IPS-20b (cell line): ENCODE data around the gene ACP7.
"Not testable (repeated sequence)": the region's sequence is repeated elsewhere in the genome, so short reads cannot be mapped to it uniquely, and the experiment has no call there.

Source experiments
- H3K27ac ChIP-seq: one replicate; pipeline ENCODE4 v1.5.1; 2013; ENCODE audit warnings: low read length
- H3K27me3 ChIP-seq: 2 replicates; pipeline ENCODE4 v1.6.1; 2013; ENCODE audit warnings: mild to moderate bottlenecking, low read length, inconsistent platforms; ENCODE audit not compliant: insufficient read depth
- H3K36me3 ChIP-seq: 2 replicates; pipeline ENCODE4 v1.6.1; 2013; ENCODE audit warnings: low read depth, mild to moderate bottlenecking, inconsistent platforms, low read length, moderate library complexity; ENCODE audit not compliant: insufficient read depth
- H3K4me1 ChIP-seq: 2 replicates; pipeline ENCODE4 v1.6.1; 2013; ENCODE audit warnings: mild to moderate bottlenecking, control low read depth, inconsistent platforms, low read length, moderate library complexity; ENCODE audit not compliant: insufficient read depth
- H3K4me3 ChIP-seq: 2 replicates; pipeline ENCODE4 v1.5.1; 2013; ENCODE audit warnings: mild to moderate bottlenecking, low read length, inconsistent platforms
- H3K9ac ChIP-seq: 2 replicates; pipeline ENCODE4 v1.6.1; 2013; ENCODE audit warnings: low read depth, mild to moderate bottlenecking, inconsistent platforms, low read length, moderate library complexity
- H3K9me3 ChIP-seq: 2 replicates; pipeline ENCODE4 v1.6.1; 2013; ENCODE audit warnings: mild to moderate bottlenecking, low read depth, low read length, inconsistent platforms; ENCODE audit not compliant: insufficient read depth

ACP7 gene

DNA sequence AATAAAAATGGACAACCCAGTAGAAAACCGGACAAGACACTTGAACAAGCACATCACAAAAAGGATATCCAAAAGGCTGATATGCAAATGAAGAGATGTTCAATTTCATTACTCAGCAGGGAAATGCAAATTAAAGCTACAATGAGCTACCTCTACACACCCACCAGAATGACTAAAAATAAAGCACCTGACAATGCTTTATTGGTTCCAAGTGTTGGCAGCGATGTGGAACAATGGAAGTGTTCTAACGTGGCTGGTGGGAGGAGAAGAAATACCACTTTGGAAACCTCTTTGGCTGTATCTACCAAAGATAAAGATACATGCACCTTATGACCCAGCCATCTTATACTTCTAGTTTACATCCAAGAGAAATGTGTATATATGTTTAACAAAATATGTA lies 3.7 kb upstream of the ACP7 start:
- Histone ChIP-seq H3K27ac (no peak overlapping the region), H3K36me3 (no peaks in the 10 kb centered on the region)

DNA sequence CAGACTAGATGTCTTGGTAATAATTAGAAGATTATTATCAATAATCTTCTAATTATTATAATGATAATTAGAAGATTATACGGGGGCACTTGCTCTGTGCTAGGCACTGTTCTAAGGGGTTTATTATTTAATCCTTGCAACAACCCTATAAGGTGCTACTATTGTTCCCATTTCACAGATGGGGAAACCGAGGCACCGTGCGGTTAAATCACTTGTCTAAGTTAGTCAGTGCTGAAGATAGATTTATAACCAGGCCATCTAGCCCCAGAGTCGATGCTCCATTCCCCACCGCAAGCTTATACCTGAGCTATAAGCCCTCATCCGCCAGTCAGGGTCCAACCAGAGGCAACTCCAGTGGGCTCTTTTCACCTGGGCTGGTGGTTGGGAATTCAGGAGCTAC lies 2.0 kb upstream of the ACP7 start:
- no peaks in the 10 kb centered on the region for H3K9me3 ChIP-seq
- H3K4me3 ChIP-seq = no peak overlapping the region
- H3K27me3 ChIP-seq = peaks cover 49% of the 10 kb centered on the region
- no peak overlapping the region for H3K27ac ChIP-seq
- peaks cover 8% of the 10 kb centered on the region; the same call in 1 of the 2 replicates for H3K4me1 ChIP-seq
- H3K36me3 ChIP-seq = no peaks in the 10 kb centered on the region
- no peak overlapping the region for H3K9ac ChIP-seq

More for the DNA sequence above, 3.7 kb upstream of the ACP7 start:
- Histone ChIP-seq H3K4me1 (peaks cover 8% of the 10 kb centered on the region; the same call in 1 of the 2 replicates), H3K9ac (no peak overlapping the region), H3K27me3 (peaks cover 39% of the 10 kb centered on the region), H3K9me3 (no peaks in the 10 kb centered on the region), H3K4me3 (no peak overlapping the region)

DNA sequence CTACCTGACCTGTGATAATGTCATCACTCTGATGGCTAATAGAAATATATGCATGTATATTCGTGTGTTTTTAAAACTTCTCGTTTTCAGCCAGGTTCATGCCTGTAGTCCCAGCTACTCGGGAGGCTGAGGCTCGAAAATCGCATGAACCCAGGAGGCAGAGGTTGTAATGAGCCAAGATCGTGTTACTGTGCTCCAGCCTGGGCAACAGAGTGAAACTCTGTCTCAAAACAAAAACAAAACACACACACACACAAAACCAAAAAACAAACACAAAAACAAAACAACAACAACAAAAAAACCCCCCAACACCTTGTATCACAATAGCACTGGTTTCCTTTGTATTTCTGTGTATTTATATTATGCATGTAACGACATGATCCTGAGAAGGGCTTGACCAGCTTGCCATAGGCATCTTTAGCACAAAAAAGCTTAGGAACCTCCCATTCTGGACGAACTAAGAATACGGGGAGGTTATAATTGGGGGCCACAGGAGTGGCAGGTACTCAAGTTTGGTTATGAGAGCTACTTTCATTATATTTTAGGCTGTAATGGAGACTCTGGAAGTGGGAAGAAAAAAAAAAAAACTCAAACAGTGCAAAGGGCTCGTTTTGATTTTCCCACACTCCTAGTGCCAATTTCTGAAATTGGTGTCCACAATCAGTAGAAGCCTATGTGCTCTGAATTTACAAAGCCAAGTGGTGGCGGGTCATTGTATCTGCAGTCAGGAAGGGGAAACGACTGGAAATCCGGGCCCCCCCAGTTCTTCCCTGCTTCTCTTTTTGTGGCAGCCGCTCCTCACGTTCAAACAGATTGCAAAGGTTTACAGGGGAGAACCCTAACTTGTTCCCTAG lies 1.2 kb upstream of the ACP7 start:
- Histone ChIP-seq H3K9ac (no peak overlapping the region), H3K27me3 (peaks cover 49% of the 10 kb centered on the region), H3K4me3 (peak overlapping the region; percentile 72; the same call in 1 of the 2 replicates), H3K9me3 (no peaks in the 10 kb centered on the region), H3K27ac (no peak overlapping the region), H3K4me1 (peaks cover 8% of the 10 kb centered on the region; the same call in 1 of the 2 replicates), H3K36me3 (no peaks in the 10 kb centered on the region)

DNA sequence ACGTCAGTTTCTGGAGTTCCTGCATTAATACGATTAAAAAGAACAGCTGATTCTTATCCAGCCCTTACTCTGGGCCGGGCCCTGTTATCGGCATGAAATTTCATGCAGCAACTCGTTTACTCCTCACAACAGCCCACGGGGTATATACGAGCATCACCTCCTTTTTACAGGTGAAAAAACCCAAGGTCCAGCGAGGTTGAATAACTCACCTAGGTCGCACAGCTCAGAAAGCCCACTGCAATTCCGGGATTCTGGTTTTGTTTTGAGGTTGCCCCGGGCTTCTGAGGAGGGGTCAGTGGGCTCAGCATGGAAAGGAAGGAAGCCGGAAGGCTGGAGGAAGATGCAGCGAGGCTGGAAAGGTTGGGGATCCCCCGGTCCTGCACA lies 577 bp upstream of the ACP7 start:
- Histone ChIP-seq H3K9me3 (no peaks in the 10 kb centered on the region), H3K27ac (no peak overlapping the region), H3K4me1 (peaks cover 8% of the 10 kb centered on the region; the same call in 1 of the 2 replicates), H3K9ac (no peak overlapping the region), H3K27me3 (peaks cover 49% of the 10 kb centered on the region), H3K4me3 (peak overlapping the region; percentile 72), H3K36me3 (no peaks in the 10 kb centered on the region)

DNA sequence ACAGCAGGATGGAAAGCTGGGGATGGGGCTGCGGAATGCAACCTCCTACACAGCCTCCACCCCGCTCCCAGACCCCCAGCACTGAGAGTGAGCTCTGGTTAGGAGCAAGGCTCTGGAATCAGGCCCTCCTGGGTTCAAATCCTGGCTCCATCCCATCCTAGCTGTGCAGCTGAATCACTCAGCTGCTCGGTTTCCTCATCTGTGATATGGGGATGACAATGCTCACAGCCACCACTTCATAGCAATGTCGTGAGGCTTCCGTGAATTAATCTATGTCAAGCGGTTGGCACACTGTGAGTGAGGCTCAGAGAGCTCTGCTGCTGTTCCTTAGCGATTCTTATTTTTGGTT lies 538 bp downstream of the ACP7 start:
- H3K9ac ChIP-seq = no peak overlapping the region
- H3K4me3 ChIP-seq = peak overlapping the region; percentile 63; the same call in 1 of the 2 replicates

DNA sequence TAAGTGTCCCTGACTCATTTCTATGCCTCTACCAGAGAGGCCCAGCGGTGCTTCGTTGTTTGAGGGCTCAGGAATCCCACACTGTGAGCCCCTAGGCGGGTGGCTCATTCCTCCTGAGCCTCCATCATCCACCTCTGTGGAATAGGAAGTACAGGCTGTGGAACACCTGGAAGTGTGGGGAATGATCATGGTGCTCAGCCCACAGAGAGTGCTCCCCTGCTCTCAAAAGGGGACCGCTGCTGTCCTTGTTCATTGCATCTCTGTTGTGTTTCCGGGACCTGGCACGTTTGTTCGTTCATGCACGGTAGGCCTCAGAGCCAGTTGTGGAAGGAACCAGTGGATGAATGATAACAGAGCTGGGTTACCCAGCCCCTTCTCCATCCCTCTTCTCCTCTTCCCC lies 1.2 kb downstream of the ACP7 start:
- Histone ChIP-seq H3K4me1 (peaks cover 8% of the 10 kb centered on the region; the same call in 1 of the 2 replicates), H3K4me3 (no peak overlapping the region), H3K9me3 (no peaks in the 10 kb centered on the region), H3K36me3 (no peaks in the 10 kb centered on the region), H3K27ac (no peak overlapping the region), H3K27me3 (peaks cover 54% of the 10 kb centered on the region), H3K9ac (no peak overlapping the region)

More for the DNA sequence above, 538 bp downstream of the ACP7 start:
- Histone ChIP-seq H3K27ac (no peak overlapping the region), H3K4me1 (peaks cover 8% of the 10 kb centered on the region; the same call in 1 of the 2 replicates), H3K36me3 (no peaks in the 10 kb centered on the region), H3K27me3 (peaks cover 52% of the 10 kb centered on the region), H3K9me3 (no peaks in the 10 kb centered on the region)

DNA sequence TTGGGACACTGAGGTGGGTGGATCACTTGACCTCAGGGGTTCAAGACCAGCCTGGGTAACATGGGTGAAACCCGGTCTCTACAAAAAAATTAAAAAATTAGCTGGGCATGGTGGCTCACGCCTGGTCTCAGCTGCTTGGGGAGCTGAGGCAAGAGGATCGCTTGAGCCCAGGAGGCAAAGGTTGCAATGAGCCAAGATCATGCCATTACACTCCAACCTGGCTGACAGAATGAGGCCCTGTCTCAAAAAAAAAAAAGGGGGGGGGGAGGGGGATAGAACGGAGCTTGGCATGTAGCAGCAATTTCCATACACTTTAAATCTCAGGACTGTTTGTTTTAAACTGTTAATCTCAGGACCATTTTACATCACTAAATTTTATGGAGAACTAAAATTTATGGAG lies 2.2 kb downstream of the ACP7 start:
- H3K9me3 ChIP-seq = no peaks in the 10 kb centered on the region
- H3K27me3 ChIP-seq = peaks cover 50% of the 10 kb centered on the region
- no peak overlapping the region for H3K9ac ChIP-seq
- H3K4me1 ChIP-seq = peaks cover 8% of the 10 kb centered on the region; the same call in 1 of the 2 replicates
- H3K4me3 ChIP-seq = no peak overlapping the region
- H3K36me3 ChIP-seq = no peaks in the 10 kb centered on the region
- H3K27ac ChIP-seq = no peak overlapping the region

DNA sequence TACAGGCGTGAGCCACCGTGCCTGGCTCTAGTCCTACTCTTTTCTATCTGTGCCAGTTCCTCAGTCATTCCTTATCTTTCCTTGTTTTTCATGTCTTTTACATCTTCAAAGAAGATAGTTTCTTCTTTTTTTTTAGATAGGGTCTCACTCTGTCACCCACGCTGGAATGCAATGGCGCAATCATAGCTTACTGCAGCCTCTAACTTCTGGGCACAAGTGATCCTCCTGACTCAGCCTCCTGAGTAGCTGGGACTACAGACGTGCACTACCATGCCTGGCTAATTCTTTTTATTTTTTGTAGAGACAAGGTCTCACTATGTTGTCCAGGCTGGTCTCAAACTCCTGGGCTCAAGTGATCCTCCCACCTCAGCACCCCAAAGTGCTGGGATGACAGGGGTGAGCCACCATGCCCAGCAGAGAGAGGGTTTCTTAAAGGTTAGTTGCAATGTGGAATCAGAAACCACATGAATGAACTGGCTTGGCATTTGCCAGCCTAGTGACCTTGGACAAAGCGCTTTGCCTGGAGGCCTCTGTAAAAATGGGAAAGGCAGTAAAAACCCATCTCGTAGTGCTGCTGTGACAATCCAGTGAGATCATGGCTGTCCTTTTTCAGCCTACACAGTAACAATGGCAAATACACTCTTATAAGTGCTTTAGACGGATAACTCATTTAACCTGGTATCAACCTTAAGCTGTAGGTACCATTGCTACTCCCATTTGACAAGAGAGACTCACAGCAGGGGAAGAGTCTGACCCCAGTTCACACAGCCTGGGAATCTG lies 3.9 kb downstream of the ACP7 start:
- Histone ChIP-seq H3K9ac (no peak overlapping the region), H3K27me3 (peaks cover 38% of the 10 kb centered on the region), H3K4me1 (peaks cover 3% of the 10 kb centered on the region; the same call in 1 of the 2 replicates), H3K9me3 (no peaks in the 10 kb centered on the region), H3K36me3 (no peaks in the 10 kb centered on the region), H3K27ac (no peak overlapping the region), H3K4me3 (no peak overlapping the region)

DNA sequence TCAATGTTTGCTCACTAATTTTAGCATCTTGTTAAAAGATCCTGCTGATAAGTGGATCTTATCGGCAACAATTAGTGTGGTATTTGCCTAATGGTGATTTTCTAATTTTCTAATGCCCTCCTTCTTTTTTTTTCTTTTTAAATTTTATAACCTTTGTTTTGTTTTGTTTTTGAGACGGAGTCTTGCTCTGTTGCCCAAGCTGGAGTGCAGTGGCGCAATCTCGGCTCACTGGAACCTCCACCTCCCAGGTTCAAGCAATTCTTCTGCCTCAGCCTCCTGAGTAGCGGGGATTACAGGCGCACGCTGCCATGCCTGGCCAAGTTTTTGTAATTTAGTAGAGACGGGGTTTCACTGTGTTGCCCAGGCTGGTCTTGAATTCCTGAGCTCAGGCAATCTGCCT lies 5.8 kb downstream of the ACP7 start:
- not testable (repeated sequence) for H3K9ac ChIP-seq, H3K36me3 ChIP-seq, H3K4me1 ChIP-seq, H3K27ac ChIP-seq, H3K4me3 ChIP-seq, H3K9me3 ChIP-seq
- H3K27me3 ChIP-seq = peaks cover 20% of the 10 kb centered on the region

DNA sequence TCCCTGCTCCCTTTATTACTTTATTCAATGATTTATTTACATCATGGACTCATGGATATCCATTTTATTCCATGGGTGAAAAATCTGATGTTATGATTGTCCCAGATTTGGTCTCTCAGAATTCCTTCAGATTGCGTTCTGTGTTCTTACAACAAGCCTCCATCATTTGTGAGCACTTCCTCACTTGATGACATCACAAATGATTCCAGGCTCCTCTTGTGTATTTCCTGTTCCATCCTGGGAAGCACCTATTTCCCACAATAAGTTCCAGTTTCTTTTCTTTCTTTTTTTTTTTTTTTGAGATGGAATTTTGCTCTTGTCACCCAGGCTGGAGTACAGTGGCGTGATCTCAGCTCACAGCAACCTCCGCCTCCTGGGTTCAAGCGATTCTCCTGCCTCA lies 6.7 kb downstream of the ACP7 start:
- Histone ChIP-seq H3K27ac (no peak overlapping the region), H3K4me3 (no peak overlapping the region), H3K9me3 (no peaks in the 10 kb centered on the region), H3K36me3 (no peaks in the 10 kb centered on the region), H3K4me1 (no peaks in the 10 kb centered on the region), H3K9ac (no peak overlapping the region), H3K27me3 (peaks cover 11% of the 10 kb centered on the region)

DNA sequence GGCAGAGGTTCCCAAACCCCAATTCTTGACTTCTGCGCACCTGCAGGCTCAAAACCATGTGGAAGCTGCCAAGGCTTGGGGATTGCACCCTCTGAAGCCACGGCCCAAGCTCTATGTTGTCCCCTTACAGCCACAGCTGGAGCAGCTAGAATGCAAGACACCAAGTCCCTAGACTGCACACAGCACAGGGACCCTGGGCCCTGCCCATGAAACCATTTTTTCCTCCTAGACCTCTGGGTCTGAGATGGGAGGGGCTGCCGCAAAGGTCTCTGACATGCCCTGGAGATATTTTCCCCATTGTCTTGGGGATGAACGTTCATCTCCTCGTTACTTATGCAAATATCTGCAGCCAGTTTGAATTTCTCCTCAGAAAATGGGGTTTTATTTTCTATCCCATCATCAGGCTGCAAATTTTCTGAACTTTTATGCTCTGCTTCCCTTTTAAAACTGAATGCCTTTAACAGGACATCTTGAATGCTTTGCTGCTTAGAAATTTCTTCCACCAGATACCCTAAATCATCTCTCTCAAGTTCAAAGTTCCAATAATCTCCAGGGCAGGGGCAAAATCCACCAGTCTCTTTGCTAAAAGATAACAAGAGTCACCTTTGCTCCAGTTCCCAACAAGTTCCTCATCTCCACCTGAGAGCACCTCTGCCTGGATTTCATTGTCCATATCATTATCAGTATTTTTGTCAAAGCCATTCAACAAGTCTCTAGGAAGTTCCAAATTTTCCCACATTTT lies 11.8 kb downstream of the ACP7 start:
- peaks cover 27% of the 10 kb centered on the region for H3K27me3 ChIP-seq
- not testable (repeated sequence) for H3K27ac ChIP-seq, H3K9ac ChIP-seq, H3K4me1 ChIP-seq, H3K9me3 ChIP-seq, H3K36me3 ChIP-seq, H3K4me3 ChIP-seq
